Measurements from ENCODE around the gene SRD5A1. TPM values are rescaled to one million over a fixed set of nuclear protein-coding genes. Genes with fewer than 3 reads are reported as not detected.

The SRD5A1 gene
- total RNA-seq, 1 donor from 2014 or later, result 5.9 TPM

- DNase-seq (ENCODE audit: low read depth in 2 of 2), result peak; percentile 87 to 96
Measured at GRCh38 chr5:6712577-6713273, 79.5 kb downstream of the SRD5A1 start.

GRCh38 chr5:6713274-6714225, 80.3 kb downstream of the SRD5A1 start, which contains the start of gene TENT4A:
Gene TENT4A (plus strand): TSS chr5:6713432. CDS start chr5:6713984, 552 bp downstream.
- peak in 1 of 2 donors; percentile 32 for DNase-seq (ENCODE audit: low read depth in 2 of 2)

- DNase-seq (ENCODE audit: low read depth in 2 of 2), result no peak
Measured at GRCh38 chr5:6714226-6715041, 81.2 kb downstream of the SRD5A1 start.

DNA sequence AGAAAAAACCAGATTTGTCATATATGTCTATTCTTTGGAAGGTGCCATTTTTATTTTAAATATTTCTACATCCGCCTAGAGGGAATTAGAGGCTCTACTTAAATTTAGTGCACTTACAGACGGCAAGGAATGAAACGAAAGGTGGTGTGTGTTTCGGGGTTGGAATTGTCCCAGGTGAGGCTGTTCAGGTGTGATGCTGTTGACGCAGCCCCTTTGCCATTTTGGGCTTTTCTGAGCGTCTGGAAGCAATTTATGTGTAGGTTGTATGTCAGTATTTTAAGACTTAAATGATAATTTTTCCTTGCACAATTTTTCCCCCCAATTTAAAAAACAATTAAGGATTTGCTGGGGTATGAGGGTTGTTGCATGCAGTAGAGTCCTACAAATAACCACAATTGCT, 82.0 kb downstream of the SRD5A1 start:
- no peak for DNase-seq (ENCODE audit: low read depth in 2 of 2)

GRCh38 chr5:6715758-6716628, 82.8 kb downstream of the SRD5A1 start:
- no peak for DNase-seq (ENCODE audit: low read depth in 2 of 2)

- no peak for DNase-seq (ENCODE audit: low read depth in 2 of 2)
Measured at GRCh38 chr5:6716629-6717149, 83.4 kb downstream of the SRD5A1 start.

DNA sequence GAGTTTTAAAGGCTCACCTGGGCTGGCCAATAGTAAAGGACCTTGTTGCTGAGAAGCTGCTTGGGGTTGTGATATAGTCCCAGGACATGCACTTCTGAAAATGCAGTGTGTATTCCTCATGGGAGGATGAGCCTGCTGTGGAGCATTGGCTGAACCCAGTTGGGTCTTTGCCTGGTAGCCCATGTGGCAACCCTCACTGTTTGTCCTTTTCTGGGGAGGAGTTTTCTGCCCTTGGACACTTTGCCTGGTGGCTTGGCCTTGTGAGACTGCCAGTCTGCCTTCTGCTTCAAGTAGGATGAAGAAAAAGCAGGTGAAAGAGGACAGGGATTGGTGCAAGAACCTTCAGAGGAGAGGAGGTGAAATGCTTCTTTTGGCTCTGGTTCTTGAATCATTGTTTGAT, 84.0 kb downstream of the SRD5A1 start:
- no peak for DNase-seq (ENCODE audit: low read depth in 2 of 2)

DNA sequence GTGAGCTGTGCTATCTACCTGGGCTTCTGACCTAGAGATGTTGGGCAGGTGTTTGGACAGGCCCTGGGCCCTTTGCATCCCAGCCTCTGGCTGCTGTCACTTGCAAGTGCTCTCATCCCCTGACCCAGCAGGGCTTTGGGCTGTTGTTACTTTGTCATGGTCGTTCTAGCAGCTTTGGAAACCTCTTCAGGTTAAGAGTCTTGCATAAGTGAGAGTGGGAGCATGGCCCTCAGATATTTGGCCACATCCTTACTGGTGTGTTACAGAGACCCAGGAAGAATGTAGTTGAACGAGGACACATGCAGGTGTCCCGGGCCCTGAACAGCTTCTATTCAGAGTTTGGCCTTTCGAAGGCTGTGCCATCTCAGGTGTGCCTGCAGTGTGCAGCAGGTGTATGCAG, 84.4 kb downstream of the SRD5A1 start:
- DNase-seq (ENCODE audit: low read depth in 2 of 2), result no peak

DNA sequence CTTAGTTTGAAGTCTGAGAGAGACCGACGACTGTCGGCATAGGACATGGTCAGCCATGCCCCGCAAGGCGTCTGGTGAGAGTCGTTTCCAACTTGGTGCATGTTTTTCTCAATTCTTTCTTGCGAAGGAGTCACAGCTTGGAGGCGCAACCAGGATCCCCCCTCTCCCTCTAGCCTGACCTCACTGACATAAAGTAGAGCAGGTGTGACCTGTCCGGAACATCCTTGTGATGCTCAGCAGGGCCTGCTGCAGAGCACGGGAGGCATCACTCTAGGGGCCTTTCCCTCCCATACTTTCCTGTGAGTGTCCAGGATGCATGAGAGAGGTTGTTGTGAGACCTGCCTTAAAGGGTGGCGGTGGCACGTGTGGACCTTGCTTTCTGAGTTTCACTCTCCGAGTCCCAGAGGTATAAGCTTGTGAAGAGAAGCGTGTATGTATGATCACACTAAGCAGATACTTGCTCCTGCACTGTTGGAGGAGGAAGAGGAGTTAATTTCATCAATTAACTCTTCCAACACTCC, 85.0 kb downstream of the SRD5A1 start:
- no peak for DNase-seq (ENCODE audit: low read depth in 2 of 2)

DNA sequence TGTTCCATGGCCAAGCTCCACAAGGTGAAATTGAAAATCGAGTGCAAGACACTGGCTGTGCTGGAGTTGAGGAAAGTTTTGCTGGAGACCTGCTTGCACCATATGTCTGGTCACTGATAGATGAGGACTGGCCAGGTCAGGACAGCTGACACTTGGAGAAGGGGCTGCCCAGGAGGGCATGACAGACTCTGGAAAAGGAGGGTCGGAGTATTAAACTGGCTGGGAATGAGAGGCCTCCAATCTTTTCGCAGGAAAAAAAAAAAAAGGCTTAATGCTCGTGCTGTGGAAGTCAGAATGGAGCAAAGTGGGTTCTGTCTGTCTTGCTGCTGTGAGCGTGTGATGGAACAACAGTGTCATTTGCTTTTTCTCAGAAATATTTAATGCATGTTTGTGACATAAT, 85.5 kb downstream of the SRD5A1 start:
- no peak for DNase-seq (ENCODE audit: low read depth in 2 of 2)

GRCh38 chr5:6719417-6719816, 86.2 kb downstream of the SRD5A1 start:
- DNase-seq (ENCODE audit: low read depth in 2 of 2), result no peak

- DNase-seq (ENCODE audit: low read depth in 2 of 2), result no peak
Measured at GRCh38 chr5:6719896-6720560, 86.8 kb downstream of the SRD5A1 start.

DNA sequence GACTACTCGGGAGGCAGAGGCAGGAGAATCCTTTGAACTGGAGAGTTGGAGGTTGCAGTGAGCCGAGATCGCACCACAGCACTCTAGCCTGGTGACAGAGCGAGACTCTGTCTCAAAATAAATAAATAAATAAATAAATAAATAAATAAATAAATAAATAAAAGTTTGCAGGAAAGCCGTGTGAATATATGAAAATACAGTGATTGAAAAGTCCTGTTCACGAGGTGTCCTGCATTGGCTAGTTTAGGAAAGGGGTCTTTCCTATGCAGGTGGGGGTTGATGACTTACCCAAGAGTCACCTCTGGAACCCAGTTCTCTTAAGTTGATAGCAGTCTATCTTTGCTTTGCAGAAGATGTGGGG, 87.3 kb downstream of the SRD5A1 start:
- DNase-seq (ENCODE audit: low read depth in 2 of 2), result no peak

DNA sequence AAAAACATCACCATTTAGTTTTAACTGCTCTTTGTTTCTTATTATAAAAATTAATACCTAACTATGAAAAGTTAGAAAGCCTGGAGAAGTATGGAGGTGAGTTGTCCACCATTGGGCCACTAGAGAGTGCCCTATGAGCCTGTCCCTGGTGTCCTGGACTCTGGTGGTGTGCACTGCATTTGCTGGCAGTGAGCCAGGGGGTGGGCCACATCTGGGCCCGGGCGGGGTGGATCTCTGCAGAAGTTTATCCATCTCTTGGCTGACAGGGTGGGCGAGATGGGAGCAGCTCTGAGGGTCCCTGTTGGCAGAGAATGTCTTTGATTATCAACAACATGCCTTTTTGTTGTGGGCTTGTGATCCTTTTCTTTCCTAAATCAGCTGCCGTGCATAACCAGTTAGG, 88.2 kb downstream of the SRD5A1 start:
- no peak for DNase-seq (ENCODE audit: low read depth in 2 of 2)

GRCh38 chr5:6722015-6722414, 88.8 kb downstream of the SRD5A1 start:
- DNase-seq (ENCODE audit: low read depth in 2 of 2), result no peak

DNA sequence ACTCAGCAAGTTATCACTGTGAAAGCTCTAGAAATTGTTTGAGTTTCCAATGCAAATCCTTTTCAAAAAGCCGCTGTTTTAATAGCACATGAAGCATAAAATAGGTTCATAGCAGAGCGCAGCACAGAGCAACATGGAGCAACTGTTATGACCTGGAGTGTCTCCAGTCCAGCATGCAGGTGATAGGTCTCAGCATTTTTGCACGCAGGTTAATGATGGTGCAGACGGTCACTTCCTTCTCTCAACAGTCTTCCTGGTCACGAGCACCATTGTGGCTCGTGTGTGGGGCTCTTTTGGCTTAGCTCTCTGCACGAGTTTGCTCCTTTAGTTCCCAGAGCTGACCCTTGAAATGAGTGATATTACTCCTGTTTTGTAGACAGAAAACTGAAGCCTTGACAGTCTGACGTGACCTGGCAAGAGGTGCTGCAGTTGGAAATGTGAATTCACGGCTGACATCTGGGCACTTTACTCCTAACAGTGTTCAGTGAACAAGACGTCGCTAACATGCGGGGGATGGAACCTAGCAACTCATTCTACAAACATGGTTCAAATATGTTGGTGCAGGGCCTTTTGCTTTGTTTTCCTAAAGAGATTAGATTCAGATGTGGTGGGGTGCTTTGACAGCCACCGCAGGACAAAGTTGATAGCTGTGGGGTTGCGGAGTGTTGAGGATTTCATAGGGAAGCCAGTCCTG, 90.0 kb downstream of the SRD5A1 start:
- DNase-seq (ENCODE audit: low read depth in 2 of 2), result no peak

DNA sequence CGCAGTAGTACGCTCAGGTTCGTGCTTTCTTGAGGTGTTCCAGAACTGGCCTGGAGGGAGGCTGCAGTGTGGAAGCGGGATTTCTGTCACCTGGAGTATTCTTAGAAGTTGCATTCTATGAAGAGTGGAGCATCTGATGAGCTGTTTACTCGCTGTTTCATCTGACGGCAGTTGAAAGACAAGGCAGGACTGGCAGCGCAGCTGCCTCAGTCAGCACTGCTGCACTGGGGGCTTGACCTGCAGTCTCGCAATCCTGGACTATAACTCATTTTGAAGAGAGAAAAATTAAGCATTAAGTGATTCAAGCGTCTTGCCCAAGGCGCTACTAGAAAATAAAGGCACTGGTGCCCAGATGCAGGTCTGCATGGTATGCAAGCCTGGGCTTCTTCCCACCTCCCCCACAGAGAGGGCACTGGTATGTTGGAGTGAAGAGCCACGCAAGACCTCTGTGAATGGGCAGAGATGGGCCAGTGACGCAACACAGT, 90.6 kb downstream of the SRD5A1 start:
- DNase-seq (ENCODE audit: low read depth in 2 of 2), result no peak

Data from dermis microvascular lymphatic vessel endothelial cell (primary cell).